ENCODE results near the gene DNAH2. TPM values are rescaled to one million over a fixed set of nuclear protein-coding genes. Genes with fewer than 3 reads are reported as not detected.

Gene DNAH2
- total and polyA plus RNA-seq, 7 donors: under 0.01 to 0.36 (median 0.30) TPM; not detected in 3

GRCh38 chr17:7706631-7707354, 10.8 kb upstream of the DNAH2 start:
- Histone ChIP-seq H3K4me1 (peaks cover 0 to 24% (median 17%) of the 10 kb centered on the region in 4 donors), H3K27me3 (peaks cover 29 to 99% (median 83%) of the 10 kb centered on the region in 3 donors), H3K9me3 (no peaks in the 10 kb centered on the region), H3K27ac (no peak overlapping the region), H3K4me3 (no peak overlapping the region), H3K36me3 (peaks cover 0 to 11% (median 3%) of the 10 kb centered on the region in 4 donors)
- no peak for DNase-seq
- intact Hi-C loops (cut with DNase I): no loop called here
- no peak for TF ChIP-seq POLR2AphosphoS5 (IDR thresholded peaks at IDR 0.05)
- TF ChIP-seq EP300 (IDR thresholded peaks at IDR 0.05): no peak
- TF ChIP-seq POLR2A (IDR thresholded peaks at IDR 0.05): no peak
- TF ChIP-seq CTCF (IDR thresholded peaks at IDR 0.05): no peak
- 84 to 88% methylated on average over 3 of the region's 3 CpGs for WGBS, 2 donors

GRCh38 chr17:7707446-7707845, 10.1 kb upstream of the DNAH2 start:
- H3K4me1 ChIP-seq: peaks cover 0 to 24% (median 17%) of the 10 kb centered on the region in 4 donors
- no peaks in the 10 kb centered on the region for H3K9me3 ChIP-seq
- WGBS, 2 donors: 76 to 85% methylated on average over 9 of the region's 9 CpGs
- no peak overlapping the region for H3K27ac ChIP-seq
- H3K4me3 ChIP-seq: no peak overlapping the region
- TF ChIP-seq POLR2AphosphoS5 (IDR thresholded peaks at IDR 0.05): no peak
- no peak for TF ChIP-seq EP300 (IDR thresholded peaks at IDR 0.05)
- no peak for TF ChIP-seq CTCF (IDR thresholded peaks at IDR 0.05)
- TF ChIP-seq POLR2A (IDR thresholded peaks at IDR 0.05): no peak
- H3K36me3 ChIP-seq: peaks cover 0 to 5% (median 0%) of the 10 kb centered on the region in 4 donors
- peaks cover 35 to 99% (median 85%) of the 10 kb centered on the region in 3 donors for H3K27me3 ChIP-seq
- no peak for DNase-seq
- intact Hi-C loops (cut with DNase I): no loop called here

GRCh38 chr17:7707858-7708750, 9.4 kb upstream of the DNAH2 start:
- Histone ChIP-seq H3K27me3 (peaks cover 37 to 99% (median 85%) of the 10 kb centered on the region in 3 donors), H3K36me3 (no peaks in the 10 kb centered on the region), H3K27ac (no peak overlapping the region), H3K4me3 (no peak overlapping the region), H3K4me1 (peaks cover 0 to 24% (median 17%) of the 10 kb centered on the region in 4 donors), H3K9me3 (no peaks in the 10 kb centered on the region)
- intact Hi-C loops (cut with DNase I): no loop called here
- no peak for TF ChIP-seq CTCF (IDR thresholded peaks at IDR 0.05)
- TF ChIP-seq POLR2AphosphoS5 (IDR thresholded peaks at IDR 0.05): no peak
- TF ChIP-seq POLR2A (IDR thresholded peaks at IDR 0.05): no peak
- no peak for DNase-seq
- WGBS, 2 donors: 78 to 86% methylated on average over 22 of the region's 22 CpGs

GRCh38 chr17:7709031-7709430, 8.5 kb upstream of the DNAH2 start:
- intact Hi-C loops (cut with DNase I): no loop called here
- no peak overlapping the region for H3K27ac ChIP-seq
- peaks cover 30 to 98% (median 84%) of the 10 kb centered on the region in 3 donors for H3K27me3 ChIP-seq
- 68 to 86% methylated on average over 11 of the region's 11 CpGs for WGBS, 2 donors
- peaks cover 0 to 20% (median 15%) of the 10 kb centered on the region in 4 donors for H3K4me1 ChIP-seq
- no peak for DNase-seq
- H3K4me3 ChIP-seq: no peak overlapping the region
- H3K9me3 ChIP-seq: no peaks in the 10 kb centered on the region
- H3K36me3 ChIP-seq: no peaks in the 10 kb centered on the region
- TF ChIP-seq POLR2A (IDR thresholded peaks at IDR 0.05) (no peak), EP300 (IDR thresholded peaks at IDR 0.05) (no peak), CTCF (IDR thresholded peaks at IDR 0.05) (no peak), POLR2AphosphoS5 (IDR thresholded peaks at IDR 0.05) (no peak)

Data from sigmoid colon (tissue), 7 donors.